ENCODE data around the gene PIGP. TPM values are rescaled to one million over a fixed set of nuclear protein-coding genes. Genes with fewer than 3 reads are reported as not detected.

Gene PIGP
- total and polyA plus RNA-seq, 9 of the 15 experiments (the other 6 are each of a cell fraction or from before 2014, with no cell fraction given): 18.3 to 122 (median 35.6) TPM

DNA sequence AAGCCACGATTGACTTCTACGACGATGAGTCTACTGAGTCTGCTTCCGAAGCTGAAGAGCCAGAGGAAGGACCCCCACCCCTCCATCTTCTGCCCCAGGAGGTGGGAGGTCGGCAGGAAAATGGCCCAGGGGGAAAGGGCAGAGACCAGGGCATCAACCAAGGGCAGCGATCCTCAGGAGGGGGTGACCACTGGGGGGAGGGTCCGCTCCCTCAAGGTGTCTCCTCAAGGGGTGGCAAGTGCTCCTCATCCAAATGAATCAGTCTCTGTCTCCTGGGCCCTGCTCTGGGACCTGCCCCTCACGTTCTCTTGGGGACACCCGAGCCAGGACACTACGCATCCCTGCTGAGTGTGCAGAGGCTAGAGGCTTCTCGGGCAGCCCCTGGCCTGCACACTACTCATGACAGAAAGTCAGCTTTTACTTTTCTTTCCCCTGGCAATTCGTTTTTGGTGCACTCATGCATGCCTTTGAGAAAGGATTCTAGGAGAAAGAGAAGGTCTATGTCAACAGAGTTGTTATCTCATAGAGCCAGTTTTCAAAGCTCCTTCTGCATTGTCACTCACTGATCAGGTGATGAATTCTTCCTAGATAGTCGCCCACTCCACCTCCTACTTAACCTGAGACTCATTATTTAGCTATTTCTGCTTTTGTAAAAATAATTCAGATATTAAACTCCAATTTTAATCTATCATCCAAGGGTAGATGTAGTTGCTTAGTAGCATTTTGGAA is 54.8 kb downstream of the PIGP start (continued):
- TF ChIP-seq, protein P1, sequence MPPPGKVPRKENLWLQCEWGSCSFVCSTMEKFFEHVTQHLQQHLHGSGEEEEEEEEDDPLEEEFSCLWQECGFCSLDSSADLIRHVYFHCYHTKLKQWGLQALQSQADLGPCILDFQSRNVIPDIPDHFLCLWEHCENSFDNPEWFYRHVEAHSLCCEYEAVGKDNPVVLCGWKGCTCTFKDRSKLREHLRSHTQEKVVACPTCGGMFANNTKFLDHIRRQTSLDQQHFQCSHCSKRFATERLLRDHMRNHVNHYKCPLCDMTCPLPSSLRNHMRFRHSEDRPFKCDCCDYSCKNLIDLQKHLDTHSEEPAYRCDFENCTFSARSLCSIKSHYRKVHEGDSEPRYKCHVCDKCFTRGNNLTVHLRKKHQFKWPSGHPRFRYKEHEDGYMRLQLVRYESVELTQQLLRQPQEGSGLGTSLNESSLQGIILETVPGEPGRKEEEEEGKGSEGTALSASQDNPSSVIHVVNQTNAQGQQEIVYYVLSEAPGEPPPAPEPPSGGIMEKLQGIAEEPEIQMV (tag; conservative IDR thresholded peaks at IDR 0.05; ENCODE audit: low read depth): no peak
- TF ChIP-seq CSDE1 (IDR thresholded peaks at IDR 0.05) (no peak), SMAD4 (CRISPR knock-in tag; conservative IDR thresholded peaks at IDR 0.05) (no peak), IFI16 (CRISPR knock-in tag; IDR thresholded peaks at IDR 0.05) (no peak), PHB (CRISPR knock-in tag; IDR thresholded peaks at IDR 0.05) (no peak), NFE2L1 (tag; IDR thresholded peaks at IDR 0.05; ENCODE audit: borderline replicate concordance, low read depth) (no peak), GTF2A2 (tag; IDR thresholded peaks at IDR 0.05) (no peak), BRCA1 (IDR thresholded peaks at IDR 0.05) (no peak), BRCA1 (CRISPR knock-in tag; IDR thresholded peaks at IDR 0.05) (no peak), STAT5A (IDR thresholded peaks at IDR 0.05; ENCODE audit: borderline replicate concordance, low read length) (no peak), CBX1 (IDR thresholded peaks at IDR 0.05; ENCODE audit: low read depth) (no peak), BHLHE40 (IDR thresholded peaks at IDR 0.05; ENCODE audit: low read length) (no peak; the same call in 1 of the 2 replicates), POLR2A (conservative IDR thresholded peaks at IDR 0.05) (no peak)
- TF ChIP-seq, protein P2, sequence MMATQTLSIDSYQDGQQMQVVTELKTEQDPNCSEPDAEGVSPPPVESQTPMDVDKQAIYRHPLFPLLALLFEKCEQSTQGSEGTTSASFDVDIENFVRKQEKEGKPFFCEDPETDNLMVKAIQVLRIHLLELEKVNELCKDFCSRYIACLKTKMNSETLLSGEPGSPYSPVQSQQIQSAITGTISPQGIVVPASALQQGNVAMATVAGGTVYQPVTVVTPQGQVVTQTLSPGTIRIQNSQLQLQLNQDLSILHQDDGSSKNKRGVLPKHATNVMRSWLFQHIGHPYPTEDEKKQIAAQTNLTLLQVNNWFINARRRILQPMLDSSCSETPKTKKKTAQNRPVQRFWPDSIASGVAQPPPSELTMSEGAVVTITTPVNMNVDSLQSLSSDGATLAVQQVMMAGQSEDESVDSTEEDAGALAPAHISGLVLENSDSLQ (IDR thresholded peaks at IDR 0.05): peak; percentile 92
- TF ChIP-seq, protein P3, sequence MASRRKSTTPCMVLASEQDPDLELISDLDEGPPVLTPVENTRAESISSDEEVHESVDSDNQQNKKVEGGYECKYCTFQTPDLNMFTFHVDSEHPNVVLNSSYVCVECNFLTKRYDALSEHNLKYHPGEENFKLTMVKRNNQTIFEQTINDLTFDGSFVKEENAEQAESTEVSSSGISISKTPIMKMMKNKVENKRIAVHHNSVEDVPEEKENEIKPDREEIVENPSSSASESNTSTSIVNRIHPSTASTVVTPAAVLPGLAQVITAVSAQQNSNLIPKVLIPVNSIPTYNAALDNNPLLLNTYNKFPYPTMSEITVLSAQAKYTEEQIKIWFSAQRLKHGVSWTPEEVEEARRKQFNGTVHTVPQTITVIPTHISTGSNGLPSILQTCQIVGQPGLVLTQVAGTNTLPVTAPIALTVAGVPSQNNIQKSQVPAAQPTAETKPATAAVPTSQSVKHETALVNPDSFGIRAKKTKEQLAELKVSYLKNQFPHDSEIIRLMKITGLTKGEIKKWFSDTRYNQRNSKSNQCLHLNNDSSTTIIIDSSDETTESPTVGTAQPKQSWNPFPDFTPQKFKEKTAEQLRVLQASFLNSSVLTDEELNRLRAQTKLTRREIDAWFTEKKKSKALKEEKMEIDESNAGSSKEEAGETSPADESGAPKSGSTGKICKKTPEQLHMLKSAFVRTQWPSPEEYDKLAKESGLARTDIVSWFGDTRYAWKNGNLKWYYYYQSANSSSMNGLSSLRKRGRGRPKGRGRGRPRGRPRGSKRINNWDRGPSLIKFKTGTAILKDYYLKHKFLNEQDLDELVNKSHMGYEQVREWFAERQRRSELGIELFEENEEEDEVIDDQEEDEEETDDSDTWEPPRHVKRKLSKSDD (conservative IDR thresholded peaks at IDR 0.05; ENCODE audit: low read length): no peak
- TF ChIP-seq, protein P4, sequence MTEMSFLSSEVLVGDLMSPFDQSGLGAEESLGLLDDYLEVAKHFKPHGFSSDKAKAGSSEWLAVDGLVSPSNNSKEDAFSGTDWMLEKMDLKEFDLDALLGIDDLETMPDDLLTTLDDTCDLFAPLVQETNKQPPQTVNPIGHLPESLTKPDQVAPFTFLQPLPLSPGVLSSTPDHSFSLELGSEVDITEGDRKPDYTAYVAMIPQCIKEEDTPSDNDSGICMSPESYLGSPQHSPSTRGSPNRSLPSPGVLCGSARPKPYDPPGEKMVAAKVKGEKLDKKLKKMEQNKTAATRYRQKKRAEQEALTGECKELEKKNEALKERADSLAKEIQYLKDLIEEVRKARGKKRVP (CRISPR knock-in tag; IDR thresholded peaks at IDR 0.05): no peak
- TF ChIP-seq, protein P5, sequence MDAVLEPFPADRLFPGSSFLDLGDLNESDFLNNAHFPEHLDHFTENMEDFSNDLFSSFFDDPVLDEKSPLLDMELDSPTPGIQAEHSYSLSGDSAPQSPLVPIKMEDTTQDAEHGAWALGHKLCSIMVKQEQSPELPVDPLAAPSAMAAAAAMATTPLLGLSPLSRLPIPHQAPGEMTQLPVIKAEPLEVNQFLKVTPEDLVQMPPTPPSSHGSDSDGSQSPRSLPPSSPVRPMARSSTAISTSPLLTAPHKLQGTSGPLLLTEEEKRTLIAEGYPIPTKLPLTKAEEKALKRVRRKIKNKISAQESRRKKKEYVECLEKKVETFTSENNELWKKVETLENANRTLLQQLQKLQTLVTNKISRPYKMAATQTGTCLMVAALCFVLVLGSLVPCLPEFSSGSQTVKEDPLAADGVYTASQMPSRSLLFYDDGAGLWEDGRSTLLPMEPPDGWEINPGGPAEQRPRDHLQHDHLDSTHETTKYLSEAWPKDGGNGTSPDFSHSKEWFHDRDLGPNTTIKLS (IDR thresholded peaks at IDR 0.05; ENCODE audit: borderline replicate concordance, low read depth): no peak

Measured in K562 (cell line).